Measurements from ENCODE around the gene ERBIN.
A peak's percentile ranks its signal among the peaks of the same experiment; 100 is the strongest.
"Not testable (repeated sequence)": the region's sequence is repeated elsewhere in the genome, so short reads cannot be mapped to it uniquely, and the experiment has no call there.

The ERBIN gene, protein sequence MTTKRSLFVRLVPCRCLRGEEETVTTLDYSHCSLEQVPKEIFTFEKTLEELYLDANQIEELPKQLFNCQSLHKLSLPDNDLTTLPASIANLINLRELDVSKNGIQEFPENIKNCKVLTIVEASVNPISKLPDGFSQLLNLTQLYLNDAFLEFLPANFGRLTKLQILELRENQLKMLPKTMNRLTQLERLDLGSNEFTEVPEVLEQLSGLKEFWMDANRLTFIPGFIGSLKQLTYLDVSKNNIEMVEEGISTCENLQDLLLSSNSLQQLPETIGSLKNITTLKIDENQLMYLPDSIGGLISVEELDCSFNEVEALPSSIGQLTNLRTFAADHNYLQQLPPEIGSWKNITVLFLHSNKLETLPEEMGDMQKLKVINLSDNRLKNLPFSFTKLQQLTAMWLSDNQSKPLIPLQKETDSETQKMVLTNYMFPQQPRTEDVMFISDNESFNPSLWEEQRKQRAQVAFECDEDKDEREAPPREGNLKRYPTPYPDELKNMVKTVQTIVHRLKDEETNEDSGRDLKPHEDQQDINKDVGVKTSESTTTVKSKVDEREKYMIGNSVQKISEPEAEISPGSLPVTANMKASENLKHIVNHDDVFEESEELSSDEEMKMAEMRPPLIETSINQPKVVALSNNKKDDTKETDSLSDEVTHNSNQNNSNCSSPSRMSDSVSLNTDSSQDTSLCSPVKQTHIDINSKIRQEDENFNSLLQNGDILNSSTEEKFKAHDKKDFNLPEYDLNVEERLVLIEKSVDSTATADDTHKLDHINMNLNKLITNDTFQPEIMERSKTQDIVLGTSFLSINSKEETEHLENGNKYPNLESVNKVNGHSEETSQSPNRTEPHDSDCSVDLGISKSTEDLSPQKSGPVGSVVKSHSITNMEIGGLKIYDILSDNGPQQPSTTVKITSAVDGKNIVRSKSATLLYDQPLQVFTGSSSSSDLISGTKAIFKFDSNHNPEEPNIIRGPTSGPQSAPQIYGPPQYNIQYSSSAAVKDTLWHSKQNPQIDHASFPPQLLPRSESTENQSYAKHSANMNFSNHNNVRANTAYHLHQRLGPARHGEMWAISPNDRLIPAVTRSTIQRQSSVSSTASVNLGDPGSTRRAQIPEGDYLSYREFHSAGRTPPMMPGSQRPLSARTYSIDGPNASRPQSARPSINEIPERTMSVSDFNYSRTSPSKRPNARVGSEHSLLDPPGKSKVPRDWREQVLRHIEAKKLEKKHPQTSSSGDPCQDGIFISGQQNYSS (N-terminal part only)

DNA sequence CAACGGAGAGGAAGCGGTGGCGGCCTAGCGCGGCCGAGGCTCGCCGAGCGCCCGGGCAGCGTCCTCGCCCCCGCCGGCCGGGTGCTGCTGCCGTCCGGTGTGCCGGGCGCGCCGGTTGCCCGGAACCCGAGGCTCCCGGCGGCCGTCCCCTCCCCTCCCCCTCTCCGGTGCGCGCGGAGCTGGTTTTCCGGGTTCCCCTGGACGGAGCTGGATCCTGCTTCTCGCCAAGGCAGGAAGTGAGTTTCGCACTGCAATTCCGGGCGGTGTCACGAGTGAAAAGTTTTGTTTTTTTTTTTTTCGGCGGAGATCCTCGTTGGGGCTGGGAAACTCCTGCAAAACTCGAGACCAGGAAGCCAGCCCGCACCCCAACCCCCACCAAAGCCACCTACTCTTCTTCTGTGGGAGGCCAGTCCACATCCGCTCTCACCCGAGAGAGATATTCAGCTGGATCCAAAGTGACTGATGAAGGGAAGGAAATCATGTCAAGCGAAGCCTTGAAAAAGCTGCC is at the start of gene ERBIN:
Gene ERBIN (plus strand): TSS at position 300 of the 508 bp plus-strand sequence. CDS start 66,144 bp downstream, outside the sequence.
- DNase-seq (ENCODE audit: low read depth in 2 of 2): peak; percentile 48 to 57

DNA sequence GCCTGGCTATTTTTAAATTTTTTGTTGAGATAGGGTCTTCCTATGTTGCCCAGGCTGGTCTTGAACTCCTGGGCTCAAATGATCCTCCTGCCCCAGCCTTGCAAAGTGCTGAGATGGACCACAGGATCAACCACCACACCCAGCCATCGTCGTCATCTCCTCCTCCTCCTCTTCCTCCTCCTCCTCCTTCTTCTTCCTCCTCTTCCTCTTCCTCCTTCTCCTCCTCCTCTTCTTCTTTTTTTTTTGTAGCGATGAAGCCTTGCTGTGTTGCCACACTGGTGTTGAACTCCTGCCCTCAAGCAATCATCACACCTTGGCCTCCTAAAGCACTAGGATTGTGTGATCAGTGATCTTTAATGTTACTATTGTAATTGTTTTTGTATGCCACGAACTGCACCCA is 49.4 kb upstream of the ERBIN start:
- DNase-seq (ENCODE audit: low read depth in 2 of 2): no peak

DNA sequence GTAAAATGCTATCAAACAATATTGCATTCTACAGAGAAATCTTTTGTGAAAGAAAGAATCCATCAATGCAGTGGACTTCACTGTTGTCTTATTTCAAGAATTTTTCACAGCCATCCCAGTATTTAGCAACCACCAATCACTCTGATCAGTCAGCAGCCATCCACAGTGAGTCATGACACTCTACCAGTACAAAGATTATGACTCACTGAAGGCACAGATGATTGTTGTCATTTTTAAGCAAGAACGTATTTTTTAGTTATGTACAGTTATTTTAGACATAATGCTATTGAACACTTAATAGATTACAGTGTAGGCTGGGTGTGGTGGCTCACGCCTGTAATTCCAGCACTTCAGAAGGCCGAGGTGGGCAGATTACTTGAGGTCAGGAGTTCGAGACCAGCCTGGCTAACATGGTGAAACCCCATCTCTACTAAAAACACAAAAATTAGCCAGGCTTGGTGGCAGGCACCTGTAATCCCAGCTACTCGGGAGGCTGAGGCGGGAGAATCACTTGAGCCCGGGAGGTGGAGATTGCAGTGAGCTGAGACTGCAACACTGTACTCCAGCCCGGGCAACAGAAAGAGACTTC is 46.6 kb upstream of the ERBIN start:
- DNase-seq (ENCODE audit: low read depth in 2 of 2): not testable (repeated sequence)

DNA sequence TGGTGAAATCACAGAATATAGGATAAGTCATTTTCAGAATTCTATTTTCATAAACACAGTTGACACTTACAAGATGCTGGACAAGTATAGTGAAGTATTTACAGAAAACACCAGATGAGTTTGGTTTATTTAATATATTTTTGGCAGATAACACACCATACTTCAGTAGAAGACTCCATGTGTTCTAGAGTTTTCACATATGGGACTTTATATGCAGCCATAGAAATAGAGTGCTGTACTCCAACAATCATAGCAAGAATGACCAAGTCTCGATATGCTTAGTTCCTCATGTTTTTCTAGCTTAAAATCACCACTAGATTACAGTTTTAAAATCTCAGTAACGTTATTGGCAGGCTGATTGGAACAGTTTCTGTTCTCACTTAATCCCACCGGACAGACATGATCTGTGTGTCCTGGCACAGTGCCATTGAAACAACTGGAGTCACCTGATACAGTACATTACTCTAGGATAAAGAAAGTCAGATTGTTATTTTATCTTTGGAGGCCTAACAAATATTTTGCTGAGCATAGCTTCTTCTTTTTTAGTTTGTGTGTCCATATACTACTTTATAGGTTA is 45.8 kb upstream of the ERBIN start:
- DNase-seq (ENCODE audit: low read depth in 2 of 2): no peak

DNA sequence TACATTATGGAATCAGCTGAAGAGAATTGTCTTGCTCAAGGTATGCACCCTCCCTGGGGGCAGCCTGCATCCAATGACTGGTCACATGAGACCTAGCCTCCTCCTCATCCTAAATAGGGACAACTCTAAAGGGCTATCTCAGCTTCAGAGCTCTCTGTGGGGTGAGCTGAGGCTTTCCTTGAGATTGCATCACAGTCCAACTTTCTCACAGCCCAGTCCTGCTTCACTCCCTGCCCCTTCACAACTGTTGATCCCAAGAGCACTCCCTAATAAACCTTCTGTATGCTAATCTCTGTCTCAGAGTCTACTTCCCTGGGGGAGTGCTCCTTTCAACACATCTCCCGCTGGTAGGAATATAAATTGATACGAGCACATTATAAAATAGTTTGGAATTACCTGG is 44.1 kb upstream of the ERBIN start:
- DNase-seq (ENCODE audit: low read depth in 2 of 2): no peak

DNA sequence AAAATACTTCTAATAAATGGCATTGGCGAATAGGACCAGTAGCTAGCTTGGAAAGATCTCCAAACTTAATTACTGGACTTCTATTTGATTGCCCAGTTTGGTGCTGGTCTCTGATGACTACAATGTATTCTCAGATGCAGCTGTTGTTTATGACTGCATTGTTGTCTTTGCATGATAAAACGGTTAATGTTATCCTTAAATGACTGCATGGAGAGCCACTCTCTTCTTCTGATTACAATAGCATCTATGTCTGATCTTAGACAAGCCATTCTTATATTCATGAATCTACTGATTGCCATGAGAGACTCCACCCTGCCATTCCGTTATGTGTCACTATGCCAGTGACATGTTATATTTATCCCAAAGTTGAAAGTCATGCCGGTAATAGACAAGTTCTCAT is 42.9 kb upstream of the ERBIN start:
- no peak for DNase-seq (ENCODE audit: low read depth in 2 of 2)

DNA sequence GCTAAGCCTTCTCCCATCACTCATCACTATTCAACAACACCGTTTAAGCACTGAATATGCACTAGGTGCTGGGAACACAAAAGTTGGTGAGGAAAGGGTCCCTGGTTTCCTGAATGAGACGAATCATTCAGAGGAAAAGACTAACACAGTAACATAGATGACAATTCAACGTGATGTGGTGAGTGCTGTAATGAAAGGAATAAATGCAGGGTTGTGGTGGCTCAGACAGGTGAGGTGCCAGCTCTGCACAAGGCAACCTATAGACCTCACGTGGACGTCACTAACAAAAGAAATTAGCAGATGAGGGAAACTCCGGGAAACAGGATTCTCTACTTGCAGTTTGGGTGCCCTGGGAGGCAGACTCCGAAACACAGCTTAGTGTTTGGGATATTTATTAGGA is 40.0 kb upstream of the ERBIN start:
- no peak for DNase-seq (ENCODE audit: low read depth in 2 of 2)

DNA sequence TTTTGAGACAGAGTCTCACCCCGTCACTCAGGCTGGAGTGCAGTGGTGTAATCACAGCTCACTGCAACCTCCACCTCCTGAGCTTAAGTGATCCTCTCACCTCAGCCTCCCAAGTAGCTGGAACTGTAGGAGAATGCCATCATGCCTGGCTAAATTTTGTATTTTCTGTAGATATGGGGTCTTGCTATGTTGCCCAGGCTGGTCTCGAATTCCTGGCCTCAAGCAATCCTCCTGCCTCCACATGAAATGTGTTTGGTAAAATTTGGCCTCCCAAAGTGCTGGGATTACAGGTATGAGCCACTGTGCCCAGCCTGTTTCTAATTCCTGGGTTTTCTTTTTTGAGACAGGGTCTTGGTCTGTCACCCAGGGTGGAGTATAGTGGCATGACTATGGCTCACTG is 34.4 kb upstream of the ERBIN start:
- not testable (repeated sequence) for DNase-seq (ENCODE audit: low read depth in 2 of 2)

DNA sequence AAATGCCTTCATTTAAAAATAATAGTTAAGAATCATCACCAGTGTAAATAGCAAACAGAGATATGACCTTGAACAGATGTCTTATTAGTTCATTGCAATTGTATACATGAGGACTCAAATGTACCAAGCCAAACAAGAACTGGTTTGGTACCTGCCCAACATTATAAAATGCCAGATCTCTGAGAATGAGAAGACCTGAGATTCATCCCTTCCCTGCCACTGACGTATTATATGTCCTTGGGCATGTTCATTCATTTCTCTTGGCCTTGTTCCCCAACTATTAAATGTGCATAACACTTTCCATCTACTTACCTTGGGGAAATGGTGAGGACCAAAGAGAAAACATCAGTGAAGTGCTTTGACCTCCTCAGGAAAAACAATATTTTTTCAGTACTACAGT is 33.6 kb upstream of the ERBIN start:
- DNase-seq (ENCODE audit: low read depth in 2 of 2): no peak

DNA sequence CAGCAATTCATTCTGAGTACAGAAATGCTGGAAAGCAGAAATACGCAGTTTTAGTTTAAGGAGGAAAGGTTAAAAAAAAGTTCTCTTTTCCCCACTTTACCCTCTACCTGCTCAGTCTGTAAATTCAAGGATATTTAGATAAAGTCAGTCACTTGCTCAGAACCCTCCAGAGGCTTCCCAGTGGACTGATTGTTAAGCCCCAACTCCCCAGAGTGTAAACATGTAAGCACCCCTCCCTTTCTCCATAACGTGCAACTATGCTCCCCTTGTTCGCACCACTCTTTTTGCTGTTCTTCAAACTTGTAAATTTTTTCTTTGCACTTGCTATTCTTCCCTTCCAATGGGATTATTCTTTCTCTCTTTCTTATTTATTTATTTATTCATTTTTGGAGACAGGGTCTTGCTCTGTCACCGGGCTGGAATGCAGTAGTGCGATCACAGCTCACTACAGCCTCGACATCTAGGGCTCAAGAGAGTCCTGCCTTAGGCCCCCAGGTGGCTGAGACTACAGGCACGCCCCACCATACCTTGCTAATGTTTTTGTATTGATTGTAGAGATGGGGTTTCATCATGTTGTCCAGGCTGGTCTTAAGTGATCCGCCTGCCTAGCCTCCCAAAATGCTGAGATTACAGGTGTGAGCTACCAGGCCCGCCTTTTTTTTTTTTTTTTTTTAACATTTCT is 32.5 kb upstream of the ERBIN start:
- no peak for DNase-seq (ENCODE audit: low read depth in 2 of 2)

DNA sequence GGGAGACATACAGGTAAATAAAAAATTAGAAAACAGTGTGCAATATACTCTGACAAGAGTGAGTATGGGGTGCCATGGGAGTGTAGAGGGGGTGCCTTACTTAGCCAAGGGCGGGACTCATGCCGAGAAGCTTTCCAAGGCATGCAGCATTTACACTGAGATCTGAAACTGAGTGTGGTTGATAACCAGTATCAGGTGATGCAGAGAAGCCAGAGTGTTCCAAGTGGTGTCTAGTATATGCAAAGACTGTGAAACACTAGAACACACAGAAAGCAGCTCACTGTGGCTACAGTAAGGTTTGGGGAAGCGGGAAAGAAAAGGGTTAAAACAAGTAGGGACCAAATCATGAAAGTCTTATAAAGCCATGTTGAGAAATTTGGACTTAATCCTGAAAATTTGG is 30.5 kb upstream of the ERBIN start:
- DNase-seq (ENCODE audit: low read depth in 2 of 2): no peak

DNA sequence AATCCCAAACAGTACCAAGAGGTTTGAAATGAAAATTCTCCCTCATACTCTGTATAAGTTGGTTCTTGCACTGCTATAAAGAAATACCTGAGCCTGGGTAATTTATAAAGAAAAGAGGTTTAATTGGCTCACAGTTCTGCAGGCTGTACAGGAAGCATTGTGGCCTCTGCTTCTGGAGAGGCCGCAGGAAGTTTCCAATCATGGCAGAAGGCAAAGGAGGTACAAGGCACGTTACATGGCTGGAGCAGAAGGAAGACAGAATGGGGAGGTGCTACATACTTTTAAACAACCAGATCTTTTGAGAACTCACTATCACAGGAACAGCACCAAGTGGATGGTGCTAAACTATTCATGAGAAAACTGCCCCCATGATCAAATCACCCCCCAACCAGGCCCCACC is 25.6 kb upstream of the ERBIN start:
- no peak for DNase-seq (ENCODE audit: low read depth in 2 of 2)

DNA sequence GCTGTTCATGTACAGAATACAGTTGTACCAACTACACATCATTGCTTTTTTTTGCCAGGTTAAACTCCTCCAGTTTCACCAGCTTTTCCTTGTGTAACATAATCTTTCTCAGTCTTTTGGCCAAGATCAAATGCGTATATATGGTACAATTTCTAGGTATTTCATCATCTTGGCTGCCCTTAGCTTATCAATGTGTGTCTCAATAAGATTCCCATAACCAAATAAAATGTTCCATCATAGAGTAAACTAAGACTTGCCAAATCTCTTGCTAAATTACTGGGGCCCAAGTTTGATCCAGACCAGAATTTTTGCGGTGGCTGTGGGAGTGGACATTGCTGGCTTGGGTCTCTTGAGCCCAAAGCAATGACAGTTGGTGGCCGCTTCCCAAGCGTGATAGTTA is 24.3 kb upstream of the ERBIN start:
- no peak for DNase-seq (ENCODE audit: low read depth in 2 of 2)

DNA sequence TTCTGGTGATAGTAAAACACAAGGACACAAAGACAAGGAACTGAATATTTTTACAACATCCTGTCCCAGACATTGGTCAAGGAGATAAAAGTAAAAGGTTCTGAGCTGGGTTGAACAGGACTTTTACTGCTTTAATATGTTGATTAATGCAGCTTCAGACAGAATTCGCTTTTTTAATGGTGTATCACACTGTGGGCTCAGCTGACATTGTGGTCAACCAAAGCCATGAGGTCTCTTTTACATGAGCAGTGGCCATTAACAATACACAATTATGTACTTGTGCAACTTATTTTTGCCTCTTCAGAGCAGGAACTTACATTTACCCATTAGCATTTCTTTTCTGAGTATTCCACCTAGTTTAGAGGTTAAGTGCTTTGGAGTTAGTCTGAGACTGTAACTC is 22.8 kb upstream of the ERBIN start:
- no peak for DNase-seq (ENCODE audit: low read depth in 2 of 2)

DNA sequence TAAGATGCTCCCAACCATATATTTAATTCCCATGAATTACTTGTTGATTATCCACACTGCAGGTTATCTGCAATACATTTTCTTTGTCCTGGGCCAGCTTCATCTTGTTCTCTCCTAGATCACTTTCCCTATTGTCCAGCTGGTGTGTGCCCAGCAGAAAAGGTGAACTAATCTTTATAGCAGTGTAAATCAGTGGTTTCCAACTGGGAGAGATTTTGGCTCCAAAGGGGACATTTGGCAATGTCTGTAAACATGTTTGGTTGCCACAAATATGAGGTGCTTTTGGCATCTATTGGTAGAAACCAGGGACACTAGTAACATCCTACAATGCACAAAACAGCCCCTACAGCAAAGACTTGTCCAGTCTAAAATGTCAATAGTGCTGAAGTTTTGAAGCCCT is 20.1 kb upstream of the ERBIN start:
- no peak for DNase-seq (ENCODE audit: low read depth in 2 of 2)

DNA sequence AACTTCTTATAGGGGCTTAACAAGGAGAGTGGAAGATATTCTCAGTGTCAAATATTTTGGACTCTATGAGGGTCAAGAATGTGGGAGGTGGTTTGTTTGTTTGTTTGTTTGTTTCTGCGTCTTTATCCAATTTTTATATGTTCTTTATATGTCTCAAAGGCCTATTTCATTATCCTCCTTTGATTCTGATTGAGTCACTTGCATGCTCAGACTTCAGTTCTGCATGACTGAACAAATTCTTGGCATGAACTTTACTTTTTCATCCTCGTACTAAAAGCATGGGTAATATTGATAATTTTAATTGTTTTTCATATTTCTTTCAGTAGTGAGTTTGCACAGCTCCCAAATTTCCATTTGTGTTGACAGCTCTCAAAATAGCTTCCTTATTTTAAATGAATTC is 19.2 kb upstream of the ERBIN start:
- no peak for DNase-seq (ENCODE audit: low read depth in 2 of 2)

DNA sequence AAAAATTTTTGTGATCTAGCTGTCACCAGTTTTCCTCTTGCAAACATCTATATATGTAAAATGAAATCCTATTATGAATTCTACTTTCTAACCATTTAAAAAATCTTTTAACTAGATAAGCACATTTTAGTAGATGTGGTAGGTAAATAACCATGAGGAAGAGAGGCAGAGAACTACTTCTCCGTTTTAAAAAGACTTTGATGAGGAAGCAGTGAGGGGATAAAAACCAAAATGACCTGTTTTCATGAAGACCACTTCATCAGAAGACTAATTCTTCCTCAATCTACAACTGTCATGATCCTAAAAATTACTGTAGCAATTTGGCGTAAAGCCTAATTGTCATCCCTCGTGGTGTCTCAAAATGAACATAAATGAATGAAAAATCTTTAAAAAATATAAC is 15.7 kb upstream of the ERBIN start:
- DNase-seq (ENCODE audit: low read depth in 2 of 2): no peak

DNA sequence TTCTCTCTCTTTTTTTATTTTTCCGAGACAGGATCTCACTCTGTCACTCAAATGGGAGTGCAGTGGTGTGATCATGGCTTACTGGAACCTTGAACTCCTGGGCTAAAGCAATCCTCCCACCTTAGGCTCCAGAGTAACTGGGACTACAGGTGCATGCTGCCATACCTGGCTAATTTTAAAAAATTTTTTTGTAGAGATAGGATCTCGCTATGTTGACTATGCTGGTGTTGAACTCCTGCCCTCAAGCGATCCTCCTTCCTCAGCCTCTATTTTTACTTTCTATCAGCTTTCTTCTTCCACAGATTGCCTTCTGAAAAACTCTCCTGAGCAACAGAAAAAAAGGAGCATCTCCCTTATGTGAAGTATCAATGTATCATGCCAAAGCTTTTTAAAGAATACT is 14.1 kb upstream of the ERBIN start:
- DNase-seq (ENCODE audit: low read depth in 2 of 2): no peak

DNA sequence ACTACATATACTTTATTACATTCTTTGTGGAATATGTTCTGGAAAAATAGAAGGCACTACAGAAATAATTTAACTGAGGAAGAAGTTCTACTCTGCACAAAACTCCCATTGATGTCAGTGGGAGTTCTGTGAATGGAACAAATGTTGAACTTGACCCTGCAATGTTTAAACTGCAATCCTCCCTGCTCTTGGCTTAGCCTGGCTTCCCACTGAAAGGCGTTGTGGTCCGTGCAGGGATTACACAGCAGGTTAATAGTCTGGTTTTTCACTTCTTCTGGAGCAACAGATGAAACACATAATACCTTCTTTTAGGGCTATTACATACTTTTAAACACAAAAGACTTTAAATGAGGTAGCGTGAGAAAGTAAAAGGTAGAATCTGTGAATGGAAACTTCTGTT is 12.9 kb upstream of the ERBIN start:
- no peak for DNase-seq (ENCODE audit: low read depth in 2 of 2)

DNA sequence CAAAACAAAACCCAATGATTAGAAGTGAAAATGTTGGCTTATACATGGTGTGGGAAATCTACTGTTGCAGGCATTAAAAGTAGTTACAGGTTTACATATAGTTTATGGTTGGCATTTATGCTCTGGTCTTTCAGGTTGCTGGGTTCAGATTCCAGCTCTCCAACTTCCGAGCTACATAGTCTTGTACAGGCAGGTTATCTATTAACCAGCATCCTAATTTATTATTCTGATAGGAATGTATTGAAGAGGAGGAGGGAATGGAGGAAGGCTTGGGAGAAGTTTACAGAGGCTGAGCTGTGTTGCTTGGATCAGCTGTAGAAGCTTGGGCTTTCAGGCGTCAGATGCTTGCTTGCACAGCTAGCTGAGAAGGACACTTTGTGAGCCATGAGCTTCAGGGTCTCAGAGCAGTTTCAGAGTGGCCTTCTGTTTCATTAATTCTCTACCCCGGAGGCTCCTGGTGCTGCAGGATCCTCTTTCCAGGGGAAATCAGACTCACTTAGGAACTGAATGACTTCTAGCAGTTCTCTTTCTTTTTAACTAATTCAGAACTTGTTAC is 11.7 kb upstream of the ERBIN start:
- no peak for DNase-seq (ENCODE audit: low read depth in 2 of 2)

All from stimulated activated CD8-positive, alpha-beta memory T cell treated with anti-CD3 and anti-CD28 coated beads, Interleukin-7, amount 100 ng/mL, for 4 hours (primary cell).